ENCODE results near the gene EIF2B4. TPM values are rescaled to one million over a fixed set of nuclear protein-coding genes. Genes with fewer than 3 reads are reported as not detected.

EIF2B4 gene
- total and polyA plus RNA-seq, 9 of the 15 experiments (the other 6 are each of a cell fraction or from before 2014, with no cell fraction given): 29.7 to 80.3 (median 58.9) TPM

DNA sequence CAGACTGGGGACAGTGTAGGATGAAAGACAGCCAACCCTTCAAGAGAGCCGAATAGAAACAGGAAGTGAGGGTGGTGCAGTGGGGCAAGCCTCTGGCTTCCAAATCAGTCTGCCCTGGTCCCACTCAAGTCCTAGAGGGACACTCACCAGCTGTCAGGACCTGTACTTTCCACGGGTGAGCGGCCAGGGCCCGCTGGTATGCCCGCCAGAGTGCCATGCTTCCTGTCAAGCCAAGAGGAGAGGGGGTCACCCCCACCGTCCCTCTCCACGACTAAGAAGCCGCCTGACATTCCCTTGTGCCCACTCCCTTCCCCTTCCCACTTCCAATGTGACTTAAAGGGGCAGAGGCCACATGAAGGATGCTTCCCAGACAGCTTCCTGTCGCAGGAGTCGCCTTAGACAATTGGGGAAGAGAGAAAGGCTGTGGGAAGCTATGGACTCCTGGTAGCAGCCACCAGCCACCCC is 47.8 kb downstream of the EIF2B4 start (continued):
- no peak for TF ChIP-seq TOE1 (IDR thresholded peaks at IDR 0.05; ENCODE audit: borderline replicate concordance)
- TF ChIP-seq TOE1 (CRISPR knock-in tag; IDR thresholded peaks at IDR 0.05; ENCODE audit: borderline replicate concordance, low read depth): peak; percentile 59; the same call in 1 of the 2 replicates
- TF ChIP-seq SIRT6 (IDR thresholded peaks at IDR 0.05; ENCODE audit: low read depth, low read length): no peak
- 0 out of 2 replicates have a peak, but pooled peaks have one; percentile 7 for TF ChIP-seq TEAD4 (IDR thresholded peaks at IDR 0.05; ENCODE audit: low read length)
- no peak for TF ChIP-seq TEAD4 (CRISPR knock-in tag; IDR thresholded peaks at IDR 0.05; ENCODE audit: borderline replicate concordance)

DNA sequence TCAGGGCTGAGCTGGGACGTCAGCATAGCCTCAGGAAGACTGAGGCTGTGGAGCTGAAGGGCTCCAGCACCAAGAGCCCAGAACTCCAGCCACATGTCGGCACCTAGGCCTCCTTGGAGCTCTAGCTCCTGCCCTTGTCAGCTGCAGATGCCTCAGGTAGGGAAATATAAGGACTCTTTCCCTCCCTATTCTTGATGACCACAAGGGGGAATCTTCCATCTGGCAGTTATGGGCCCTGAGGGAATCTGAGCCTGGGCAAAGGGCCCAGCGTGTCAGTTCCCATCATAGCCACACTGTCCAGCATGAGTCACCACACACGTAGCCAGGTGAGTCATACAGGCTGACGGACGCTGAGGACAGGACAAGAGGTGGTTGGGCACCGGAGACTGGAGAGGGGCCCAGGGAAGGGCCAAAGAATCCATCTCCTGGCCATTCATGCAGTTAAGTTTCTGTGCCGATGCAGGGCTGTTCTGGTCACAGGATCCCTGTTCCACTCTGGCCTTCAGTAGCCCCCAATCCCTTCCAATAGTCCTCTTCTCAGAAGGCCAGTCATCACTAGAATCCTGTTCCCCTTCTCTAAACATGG is 49.1 kb downstream of the EIF2B4 start:
- H3K9me3 ChIP-seq (replicated peaks; ENCODE audit: control insufficient read depth, insufficient read depth, low read depth, low read length): no peaks in the 10 kb centered on the region
- H3K36me3 ChIP-seq (ENCODE audit: control insufficient read depth, insufficient read depth, low read length): peaks cover 24% of the 10 kb centered on the region; the same call in 2 of the 3 replicates
- H3K4me3 ChIP-seq: peak overlapping the region; percentile 71; the same call in 1 of the 2 replicates
- ATAC-seq: peak; percentile 85
- H3K4me2 ChIP-seq (ENCODE audit: insufficient read depth, low read length): peak overlapping the region; percentile 96
- peak overlapping the region; percentile 70 to 99 for H3K9ac ChIP-seq (ENCODE audit: insufficient read depth in 1 of 2, low read depth in 2 of 2, low read length in 2 of 2)
- no peaks in the 10 kb centered on the region for H3K27me3 ChIP-seq (ENCODE audit: control insufficient read depth in 2 of 2, insufficient read depth in 2 of 2, low read length in 2 of 2)
- peak; percentile 84 for FAIRE-seq
- H4K20me1 ChIP-seq (replicated peaks; ENCODE audit: control insufficient read depth, insufficient read depth, low read length): 0 out of 2 replicates have a peak, but pooled peaks cover 2% of the 10 kb centered on the region
- DNase-seq (ENCODE audit: extremely low read depth in 1 of 4, low spot score in 3 of 4): peak; percentile 82 to 90 (median 84)
- no peak overlapping the region; the same call in 1 of the 2 replicates for H2AFZ ChIP-seq (ENCODE audit: low read depth, low read length)
- H3K79me2 ChIP-seq (ENCODE audit: control insufficient read depth, insufficient read depth, low read length): peaks cover 32% of the 10 kb centered on the region
- ChIA-PET CTCF (ENCODE audit: low intra/inter-chr PET ratio) (interaction anchor here (1.0 to 1.5 kb wide), 3 partner anchors 30 to 362 kb away, joined by 3 to 5 read pairs (median 4); partner anchors contain the start of genes EIF2B4 and SNX17), POLR2A (interaction anchor here (0.6 to 4.1 kb wide), 6 partner anchors 12 to 937 kb away, joined by 3 to 22 read pairs (median 6); partner anchors contain the start of gene GTF3C2)
- no TSS peak for BruUV-seq (replicated peaks)
- WGBS (ENCODE audit: insufficient coverage, low coverage, missing lambda C conversion rate): 19% methylated on average over 8 of the region's 8 CpGs
- H3K4me1 ChIP-seq (replicated peaks in 1 of 2; ENCODE audit: control insufficient read depth in 2 of 2, insufficient read depth in 2 of 2, low read length in 2 of 2): peaks cover 11 to 21% of the 10 kb centered on the region in 2 experiments
- intact Hi-C loops (cut with micrococcal nuclease) (no loop called here), in situ Hi-C loops (cut with MboI) (no loop called here)
- H3K9me1 ChIP-seq (ENCODE audit: control insufficient read depth, insufficient read depth, low read length): peaks cover 7% of the 10 kb centered on the region
- H3K27ac ChIP-seq (ENCODE audit: extremely low read depth, low read depth, low read length): peak overlapping the region; percentile 98
- no peak for TF ChIP-seq HNRNPLL (IDR thresholded peaks at IDR 0.05; ENCODE audit: low read depth, low read length, poor library complexity, severe bottlenecking)
- peak; percentile 72; the same call in 1 of the 2 replicates for TF ChIP-seq MTA3 (IDR thresholded peaks at IDR 0.05; ENCODE audit: borderline replicate concordance)
- peak; percentile 60 for TF ChIP-seq CXXC5 (CRISPR knock-in tag; IDR thresholded peaks at IDR 0.05)
- TF ChIP-seq, protein P1, sequence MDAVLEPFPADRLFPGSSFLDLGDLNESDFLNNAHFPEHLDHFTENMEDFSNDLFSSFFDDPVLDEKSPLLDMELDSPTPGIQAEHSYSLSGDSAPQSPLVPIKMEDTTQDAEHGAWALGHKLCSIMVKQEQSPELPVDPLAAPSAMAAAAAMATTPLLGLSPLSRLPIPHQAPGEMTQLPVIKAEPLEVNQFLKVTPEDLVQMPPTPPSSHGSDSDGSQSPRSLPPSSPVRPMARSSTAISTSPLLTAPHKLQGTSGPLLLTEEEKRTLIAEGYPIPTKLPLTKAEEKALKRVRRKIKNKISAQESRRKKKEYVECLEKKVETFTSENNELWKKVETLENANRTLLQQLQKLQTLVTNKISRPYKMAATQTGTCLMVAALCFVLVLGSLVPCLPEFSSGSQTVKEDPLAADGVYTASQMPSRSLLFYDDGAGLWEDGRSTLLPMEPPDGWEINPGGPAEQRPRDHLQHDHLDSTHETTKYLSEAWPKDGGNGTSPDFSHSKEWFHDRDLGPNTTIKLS (IDR thresholded peaks at IDR 0.05; ENCODE audit: borderline replicate concordance, low read depth): peak; percentile 70; the same call in 1 of the 2 replicates
- TF ChIP-seq, protein P2, sequence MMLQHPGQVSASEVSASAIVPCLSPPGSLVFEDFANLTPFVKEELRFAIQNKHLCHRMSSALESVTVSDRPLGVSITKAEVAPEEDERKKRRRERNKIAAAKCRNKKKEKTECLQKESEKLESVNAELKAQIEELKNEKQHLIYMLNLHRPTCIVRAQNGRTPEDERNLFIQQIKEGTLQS (IDR thresholded peaks at IDR 0.05): peak; percentile 99
- TF ChIP-seq, protein P2 (CRISPR knock-in tag; conservative IDR thresholded peaks at IDR 0.05): peak; percentile 99
- TF ChIP-seq ZNF311 (CRISPR knock-in tag; IDR thresholded peaks at IDR 0.05): no peak
- no peak for TF ChIP-seq FOXA3 (CRISPR knock-in tag; conservative IDR thresholded peaks at IDR 0.05 in 1 of 2, IDR thresholded peaks at IDR 0.05 in 1 of 2)
- peak; percentile 58 for TF ChIP-seq ZFX (CRISPR knock-in tag; IDR thresholded peaks at IDR 0.05)
- no peak for TF ChIP-seq ZBED1 (IDR thresholded peaks at IDR 0.05)
- TF ChIP-seq ZNF778 (CRISPR knock-in tag; IDR thresholded peaks at IDR 0.05): no peak
- TF ChIP-seq ZNF57 (CRISPR knock-in tag; IDR thresholded peaks at IDR 0.05): no peak
- TF ChIP-seq BRD4 (IDR thresholded peaks at IDR 0.05): no peak
- TF ChIP-seq KHSRP (IDR thresholded peaks at IDR 0.05): no peak
- no peak for TF ChIP-seq SREBF1 (IDR thresholded peaks at IDR 0.05; ENCODE audit: borderline replicate concordance, low read depth, low read length)

Data from K562 (cell line).